Osteocyte (in vitro differentiated cells): Measurements from ENCODE around the gene ANP32B. TPM values are rescaled to one million over a fixed set of nuclear protein-coding genes. Genes with fewer than 3 reads are reported as not detected.
"Not testable (repeated sequence)": the region's sequence is repeated elsewhere in the genome, so short reads cannot be mapped to it uniquely, and the experiment has no call there.

Source experiments
- DNase-seq: peaks from one replicate; pipeline ENCODE4 v3.0.0; 2021; ENCODE audit warnings: mixed read lengths; ENCODE audit not compliant: unreplicated experiment; ENCODE audit errors: extremely low spot score
- H3K27ac Mint-ChIP-seq: one replicate; pipeline ENCODE4 v1.8.0; 2021; ENCODE audit warnings: mild to moderate bottlenecking, mixed read lengths; ENCODE audit not compliant: unreplicated experiment
- H3K27me3 Mint-ChIP-seq: one replicate; pipeline ENCODE4 v1.8.0; 2021; ENCODE audit warnings: mixed read lengths; ENCODE audit not compliant: unreplicated experiment
- H3K36me3 Mint-ChIP-seq: one replicate; pipeline ENCODE4 v1.8.0; 2021; ENCODE audit warnings: mixed read lengths; ENCODE audit not compliant: unreplicated experiment
- H3K4me1 Mint-ChIP-seq: one replicate; pipeline ENCODE4 v1.8.0; 2021; ENCODE audit warnings: mixed read lengths; ENCODE audit not compliant: unreplicated experiment
- H3K4me3 Mint-ChIP-seq: one replicate; pipeline ENCODE4 v1.8.0; 2021; ENCODE audit warnings: mild to moderate bottlenecking, moderate library complexity, mixed read lengths; ENCODE audit not compliant: unreplicated experiment
- H3K9me3 Mint-ChIP-seq: one replicate; pipeline ENCODE4 v1.8.0; 2021; ENCODE audit warnings: mixed read lengths; ENCODE audit not compliant: unreplicated experiment
- total RNA-seq: library from RNA; stranded (reverse); gene quantifications from 2 replicates; pipeline ENCODE4 v1.2.1, GENCODE V29; 2021
- TF ChIP-seq, protein P1 (sequence below): fragments of 200-600 bp; sonication (generic); IDR thresholded peaks from 2 replicates; pipeline ENCODE4 v1.5.0; 2021; ENCODE audit warnings: antibody characterized with exemption, mild to moderate bottlenecking, moderate library complexity

The ANP32B gene
- total RNA-seq, 1 donor from 2014 or later = 114 TPM

DNA sequence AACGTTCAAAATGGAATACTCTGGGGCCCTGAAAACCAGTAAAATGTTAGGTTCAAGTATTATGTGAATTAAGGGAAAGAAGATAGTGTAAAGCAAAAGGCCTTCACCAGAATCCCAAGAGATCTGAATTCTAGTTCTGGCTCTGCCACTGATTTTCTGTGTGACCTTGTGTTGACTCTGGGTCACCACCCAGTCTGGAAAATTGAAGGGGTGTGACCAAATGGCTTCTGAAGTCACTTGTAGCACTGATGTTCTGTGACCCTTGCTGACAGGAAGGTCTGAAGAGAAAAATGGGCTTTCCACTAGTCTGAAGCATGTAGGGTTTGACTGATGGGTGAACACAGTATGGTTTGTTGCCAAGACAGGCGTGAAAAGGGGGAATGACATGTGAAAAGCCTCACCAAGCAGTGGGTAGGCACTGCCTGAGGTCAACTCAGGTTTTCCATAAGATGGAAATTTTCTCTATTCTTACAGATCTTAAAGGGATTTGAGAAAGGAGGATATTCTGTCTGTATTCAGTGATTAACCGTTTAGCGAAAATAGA lies 33.1 kb downstream of the ANP32B start:
- Mint-ChIP-seq H3K36me3 (peaks cover 57% of the 10 kb centered on the region), H3K27me3 (no peaks in the 10 kb centered on the region), H3K4me3 (no peak overlapping the region), H3K27ac (no peak overlapping the region), H3K9me3 (no peaks in the 10 kb centered on the region), H3K4me1 (no peaks in the 10 kb centered on the region)
- no peak for DNase-seq
- TF ChIP-seq, protein P1, sequence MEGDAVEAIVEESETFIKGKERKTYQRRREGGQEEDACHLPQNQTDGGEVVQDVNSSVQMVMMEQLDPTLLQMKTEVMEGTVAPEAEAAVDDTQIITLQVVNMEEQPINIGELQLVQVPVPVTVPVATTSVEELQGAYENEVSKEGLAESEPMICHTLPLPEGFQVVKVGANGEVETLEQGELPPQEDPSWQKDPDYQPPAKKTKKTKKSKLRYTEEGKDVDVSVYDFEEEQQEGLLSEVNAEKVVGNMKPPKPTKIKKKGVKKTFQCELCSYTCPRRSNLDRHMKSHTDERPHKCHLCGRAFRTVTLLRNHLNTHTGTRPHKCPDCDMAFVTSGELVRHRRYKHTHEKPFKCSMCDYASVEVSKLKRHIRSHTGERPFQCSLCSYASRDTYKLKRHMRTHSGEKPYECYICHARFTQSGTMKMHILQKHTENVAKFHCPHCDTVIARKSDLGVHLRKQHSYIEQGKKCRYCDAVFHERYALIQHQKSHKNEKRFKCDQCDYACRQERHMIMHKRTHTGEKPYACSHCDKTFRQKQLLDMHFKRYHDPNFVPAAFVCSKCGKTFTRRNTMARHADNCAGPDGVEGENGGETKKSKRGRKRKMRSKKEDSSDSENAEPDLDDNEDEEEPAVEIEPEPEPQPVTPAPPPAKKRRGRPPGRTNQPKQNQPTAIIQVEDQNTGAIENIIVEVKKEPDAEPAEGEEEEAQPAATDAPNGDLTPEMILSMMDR = no peak

DNA sequence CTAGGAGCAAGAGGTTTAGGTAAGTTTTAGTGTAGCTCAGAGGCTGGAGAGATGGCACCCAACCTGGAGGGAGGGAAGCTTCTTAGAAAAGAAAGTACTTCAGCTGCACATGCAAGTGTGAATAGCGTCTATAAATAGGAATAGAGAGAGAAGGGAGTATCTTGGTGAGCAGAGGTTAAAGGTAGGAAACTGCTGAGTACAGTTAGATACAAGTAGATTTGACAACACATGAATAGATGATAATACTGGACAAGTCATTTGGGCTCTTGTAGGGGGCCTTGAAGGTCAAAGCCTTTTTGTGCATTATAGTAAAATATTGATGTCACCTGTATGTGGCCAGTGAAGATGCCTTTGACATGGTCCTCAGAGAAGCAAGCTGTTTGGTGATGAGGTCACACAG lies 34.2 kb downstream of the ANP32B start:
- H3K4me1 Mint-ChIP-seq = no peaks in the 10 kb centered on the region
- no peaks in the 10 kb centered on the region for H3K27me3 Mint-ChIP-seq
- no peak for DNase-seq
- no peaks in the 10 kb centered on the region for H3K9me3 Mint-ChIP-seq
- TF ChIP-seq, protein P1 = no peak
- no peak overlapping the region for H3K4me3 Mint-ChIP-seq
- H3K36me3 Mint-ChIP-seq = peaks cover 53% of the 10 kb centered on the region
- no peak overlapping the region for H3K27ac Mint-ChIP-seq

DNA sequence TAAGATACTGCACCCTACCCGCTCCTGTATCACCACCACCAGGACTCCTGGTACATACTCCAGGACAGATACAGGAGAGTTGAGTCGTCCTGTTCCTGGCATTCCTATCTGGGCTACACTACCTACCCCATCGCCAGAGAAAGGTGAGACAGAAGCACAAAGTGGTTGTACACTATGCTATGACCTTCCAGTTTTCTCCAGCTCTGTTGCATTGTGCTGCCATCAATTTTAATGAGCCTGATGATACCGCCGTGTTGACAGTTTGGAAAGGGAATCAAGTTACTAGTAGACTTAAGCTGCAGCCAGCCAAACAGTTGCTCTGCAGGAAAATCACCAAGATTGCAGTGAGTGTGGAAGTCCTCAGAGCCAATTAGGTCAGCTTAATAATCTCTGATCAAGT lies 35.2 kb downstream of the ANP32B start:
- H3K27me3 Mint-ChIP-seq = no peaks in the 10 kb centered on the region
- no peak overlapping the region for H3K27ac Mint-ChIP-seq
- H3K9me3 Mint-ChIP-seq = no peaks in the 10 kb centered on the region
- H3K4me1 Mint-ChIP-seq = no peaks in the 10 kb centered on the region
- DNase-seq = no peak
- H3K36me3 Mint-ChIP-seq = peaks cover 49% of the 10 kb centered on the region
- no peak overlapping the region for H3K4me3 Mint-ChIP-seq
- TF ChIP-seq, protein P1 = no peak

DNA sequence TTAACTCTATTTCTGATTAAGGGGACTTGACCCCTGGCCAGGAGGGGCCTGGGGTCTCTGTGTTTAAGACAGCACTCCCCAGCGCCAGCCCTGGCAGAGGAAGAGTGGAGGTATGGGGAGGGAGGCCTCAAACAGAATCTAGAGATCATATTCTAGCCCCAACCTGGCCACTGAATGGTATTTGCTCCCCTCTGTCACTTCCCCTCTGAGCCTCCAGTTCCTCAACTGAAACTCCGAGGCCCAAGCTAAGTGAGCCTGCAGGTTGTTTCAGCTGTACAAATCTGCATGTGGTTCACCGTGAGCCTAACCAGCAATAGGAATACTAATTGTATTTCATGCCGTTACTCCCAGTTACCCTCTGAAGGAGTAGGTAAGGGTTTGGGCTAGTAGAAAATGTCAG lies 36.0 kb downstream of the ANP32B start:
- DNase-seq = no peak
- Mint-ChIP-seq H3K4me1 (no peaks in the 10 kb centered on the region), H3K4me3 (no peak overlapping the region), H3K27ac (no peak overlapping the region), H3K9me3 (no peaks in the 10 kb centered on the region), H3K27me3 (no peaks in the 10 kb centered on the region), H3K36me3 (peaks cover 44% of the 10 kb centered on the region)
- TF ChIP-seq, protein P1 = no peak

DNA sequence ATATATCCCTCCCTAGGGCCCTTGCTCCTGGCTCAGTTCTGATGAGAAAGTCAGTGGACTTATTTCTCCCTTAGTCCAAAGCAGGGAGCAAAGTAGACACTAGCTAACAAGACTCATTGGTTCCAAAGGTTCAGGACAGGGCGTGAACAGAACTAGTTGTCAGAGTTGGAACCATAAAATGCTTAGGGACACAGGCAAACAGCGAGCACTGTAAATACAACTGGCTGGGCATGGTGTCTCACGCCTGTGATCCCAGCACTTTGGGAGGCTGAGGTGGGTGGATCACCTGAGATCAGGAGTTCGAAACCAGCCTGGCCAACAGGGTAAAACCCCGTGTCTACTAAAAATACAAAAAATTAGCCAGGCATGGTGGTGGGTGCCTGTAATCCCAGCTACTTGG lies 36.7 kb downstream of the ANP32B start:
- not testable (repeated sequence) for H3K4me3 Mint-ChIP-seq, H3K4me1 Mint-ChIP-seq, H3K27me3 Mint-ChIP-seq, H3K27ac Mint-ChIP-seq, H3K9me3 Mint-ChIP-seq
- H3K36me3 Mint-ChIP-seq = peaks cover 39% of the 10 kb centered on the region
- peak; percentile 51 for DNase-seq
